ENCODE data around the gene GFRA4.

The GFRA4 gene

GRCh38 chr20:3663031-3663701 is at the start of gene GFRA4:
GFRA4 (minus strand) TSS chr20:3663399; CDS start chr20:3663399, 0 bp downstream.
- no peak for DNase-seq

- no peak for DNase-seq
Observed at GRCh38 chr20:3712279-3712873, 49.2 kb upstream of the GFRA4 start, which contains the start of gene SIGLEC1. SIGLEC1 (minus strand) TSS chr20:3712600; CDS start chr20:3707128, 5,472 bp downstream.

GRCh38 chr20:3711484-3711941 is 48.3 kb upstream of the GFRA4 start:
- DNase-seq: no peak

- peak; percentile 80 for DNase-seq
Observed at GRCh38 chr20:3710703-3711483, 47.7 kb upstream of the GFRA4 start.

- DNase-seq: no peak
Observed at GRCh38 chr20:3710011-3710466, 46.8 kb upstream of the GFRA4 start.

GRCh38 chr20:3707508-3707899 is 44.3 kb upstream of the GFRA4 start:
- no peak for DNase-seq

- DNase-seq: no peak
Observed at GRCh38 chr20:3706774-3707507, 43.7 kb upstream of the GFRA4 start.

- DNase-seq: no peak
Observed at GRCh38 chr20:3705970-3706739, 43.0 kb upstream of the GFRA4 start.

GRCh38 chr20:3705491-3705969 is 42.3 kb upstream of the GFRA4 start:
- DNase-seq: no peak

- no peak for DNase-seq
Observed at GRCh38 chr20:3704087-3704486, 40.9 kb upstream of the GFRA4 start.

- DNase-seq: no peak
Observed at GRCh38 chr20:3702611-3703391, 39.6 kb upstream of the GFRA4 start.

GRCh38 chr20:3701061-3701998 is 38.1 kb upstream of the GFRA4 start:
- DNase-seq: no peak

GRCh38 chr20:3699037-3699436 is 35.8 kb upstream of the GFRA4 start:
- DNase-seq: no peak

GRCh38 chr20:3698591-3699001 is 35.4 kb upstream of the GFRA4 start:
- DNase-seq: no peak

GRCh38 chr20:3697588-3698305 is 34.5 kb upstream of the GFRA4 start:
- DNase-seq: no peak

GRCh38 chr20:3696745-3697587 is 33.8 kb upstream of the GFRA4 start:
- DNase-seq: no peak

GRCh38 chr20:3696200-3696599 is 33.0 kb upstream of the GFRA4 start:
- no peak for DNase-seq

GRCh38 chr20:3694864-3695263 is 31.7 kb upstream of the GFRA4 start:
- DNase-seq: no peak
